Measurements from ENCODE around the gene BRK1. TPM values are rescaled to one million over a fixed set of nuclear protein-coding genes. Genes with fewer than 3 reads are reported as not detected.
A peak's percentile ranks its signal among the peaks of the same experiment; 100 is the strongest.

BRK1 gene
- total and polyA plus RNA-seq, 9 of the 15 experiments (the other 6 are each of a cell fraction or from before 2014, with no cell fraction given): 105 to 634 (median 250) TPM

DNA sequence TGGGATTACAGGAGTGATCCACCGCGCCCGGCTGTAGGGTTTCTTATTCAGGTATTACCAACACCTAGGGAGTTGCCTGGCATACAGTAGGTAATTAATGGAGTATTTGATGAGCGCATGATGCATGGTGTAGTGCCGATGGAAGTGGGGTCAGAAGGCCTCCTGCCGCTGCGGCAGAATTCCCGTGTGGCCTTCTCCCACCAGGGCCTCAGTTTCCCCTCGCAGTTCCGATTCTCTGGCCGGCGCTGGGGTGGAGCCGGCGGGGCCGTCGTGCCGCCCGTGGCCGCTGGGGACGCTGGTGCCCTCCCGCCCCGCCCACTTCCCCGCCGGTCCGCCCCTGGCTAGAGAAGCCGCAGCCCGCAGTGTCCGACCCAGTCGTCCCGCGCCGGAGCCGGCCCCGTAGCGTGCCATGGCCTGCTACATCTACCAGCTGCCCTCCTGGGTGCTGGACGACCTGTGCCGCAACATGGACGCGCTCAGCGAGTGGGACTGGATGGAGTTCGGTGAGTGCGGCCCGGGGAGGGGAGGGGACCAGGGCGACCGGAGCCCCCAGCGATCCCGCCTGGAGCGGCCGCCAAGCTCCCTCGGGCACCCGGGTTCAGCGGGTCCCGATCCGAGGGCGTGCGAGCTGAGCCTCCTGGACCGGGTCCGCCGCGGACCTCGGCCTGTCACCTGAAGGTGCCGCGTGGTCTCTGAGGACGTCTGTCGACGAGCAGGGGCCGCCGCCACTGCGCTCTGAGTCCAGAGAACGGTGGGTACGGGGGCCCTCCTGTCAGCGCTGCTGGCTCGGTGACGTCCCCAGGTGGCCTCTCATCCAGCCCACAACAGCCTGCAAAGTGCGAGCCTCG, 49.3 kb downstream of the BRK1 start, which contains the start of gene IRAK2 (continued):
- TF ChIP-seq NELFE (IDR thresholded peaks at IDR 0.05; ENCODE audit: insufficient read depth, insufficient read length) (no peak), EZH2 (IDR thresholded peaks at IDR 0.05; ENCODE audit: borderline replicate concordance, low read depth, low read length) (no peak), CBX1 (IDR thresholded peaks at IDR 0.05; ENCODE audit: low read depth) (no peak), POLR3A (IDR thresholded peaks at IDR 0.05; ENCODE audit: borderline replicate concordance, extremely low read depth, insufficient read depth, insufficient read length) (no peak), MBD2 (IDR thresholded peaks at IDR 0.05; ENCODE audit: borderline replicate concordance, low read depth) (peak; percentile 14; the same call in 1 of the 2 replicates), TBL1XR1 (IDR thresholded peaks at IDR 0.05; ENCODE audit: low read length in 2 of 2) (no peak), GTF2E2 (tag; IDR thresholded peaks at IDR 0.05) (no peak), HDAC3 (IDR thresholded peaks at IDR 0.05; ENCODE audit: borderline replicate concordance, partially characterized antibody) (no peak), ZNF586 (CRISPR knock-in tag; conservative IDR thresholded peaks at IDR 0.05) (no peak), IRF2 (CRISPR knock-in tag; IDR thresholded peaks at IDR 0.05) (no peak), ZBTB1 (CRISPR knock-in tag; IDR thresholded peaks at IDR 0.05; ENCODE audit: borderline replicate concordance, low read depth) (peak; percentile 71; the same call in 1 of the 2 replicates), ZBED1 (IDR thresholded peaks at IDR 0.05) (no peak), KLF13 (tag; IDR thresholded peaks at IDR 0.05; ENCODE audit: borderline replicate concordance, low read depth) (peak; percentile 91), NFE2L1 (tag; IDR thresholded peaks at IDR 0.05; ENCODE audit: borderline replicate concordance, low read depth) (no peak), ZNF764 (CRISPR knock-in tag; IDR thresholded peaks at IDR 0.05; ENCODE audit: low read depth) (no peak), ZFPM2 (CRISPR knock-in tag; IDR thresholded peaks at IDR 0.05) (no peak)
- TF ChIP-seq, protein P1, sequence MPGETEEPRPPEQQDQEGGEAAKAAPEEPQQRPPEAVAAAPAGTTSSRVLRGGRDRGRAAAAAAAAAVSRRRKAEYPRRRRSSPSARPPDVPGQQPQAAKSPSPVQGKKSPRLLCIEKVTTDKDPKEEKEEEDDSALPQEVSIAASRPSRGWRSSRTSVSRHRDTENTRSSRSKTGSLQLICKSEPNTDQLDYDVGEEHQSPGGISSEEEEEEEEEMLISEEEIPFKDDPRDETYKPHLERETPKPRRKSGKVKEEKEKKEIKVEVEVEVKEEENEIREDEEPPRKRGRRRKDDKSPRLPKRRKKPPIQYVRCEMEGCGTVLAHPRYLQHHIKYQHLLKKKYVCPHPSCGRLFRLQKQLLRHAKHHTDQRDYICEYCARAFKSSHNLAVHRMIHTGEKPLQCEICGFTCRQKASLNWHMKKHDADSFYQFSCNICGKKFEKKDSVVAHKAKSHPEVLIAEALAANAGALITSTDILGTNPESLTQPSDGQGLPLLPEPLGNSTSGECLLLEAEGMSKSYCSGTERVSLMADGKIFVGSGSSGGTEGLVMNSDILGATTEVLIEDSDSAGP (CRISPR knock-in tag; IDR thresholded peaks at IDR 0.05): peak; percentile 33; the same call in 1 of the 2 replicates
- TF ChIP-seq, protein P2, sequence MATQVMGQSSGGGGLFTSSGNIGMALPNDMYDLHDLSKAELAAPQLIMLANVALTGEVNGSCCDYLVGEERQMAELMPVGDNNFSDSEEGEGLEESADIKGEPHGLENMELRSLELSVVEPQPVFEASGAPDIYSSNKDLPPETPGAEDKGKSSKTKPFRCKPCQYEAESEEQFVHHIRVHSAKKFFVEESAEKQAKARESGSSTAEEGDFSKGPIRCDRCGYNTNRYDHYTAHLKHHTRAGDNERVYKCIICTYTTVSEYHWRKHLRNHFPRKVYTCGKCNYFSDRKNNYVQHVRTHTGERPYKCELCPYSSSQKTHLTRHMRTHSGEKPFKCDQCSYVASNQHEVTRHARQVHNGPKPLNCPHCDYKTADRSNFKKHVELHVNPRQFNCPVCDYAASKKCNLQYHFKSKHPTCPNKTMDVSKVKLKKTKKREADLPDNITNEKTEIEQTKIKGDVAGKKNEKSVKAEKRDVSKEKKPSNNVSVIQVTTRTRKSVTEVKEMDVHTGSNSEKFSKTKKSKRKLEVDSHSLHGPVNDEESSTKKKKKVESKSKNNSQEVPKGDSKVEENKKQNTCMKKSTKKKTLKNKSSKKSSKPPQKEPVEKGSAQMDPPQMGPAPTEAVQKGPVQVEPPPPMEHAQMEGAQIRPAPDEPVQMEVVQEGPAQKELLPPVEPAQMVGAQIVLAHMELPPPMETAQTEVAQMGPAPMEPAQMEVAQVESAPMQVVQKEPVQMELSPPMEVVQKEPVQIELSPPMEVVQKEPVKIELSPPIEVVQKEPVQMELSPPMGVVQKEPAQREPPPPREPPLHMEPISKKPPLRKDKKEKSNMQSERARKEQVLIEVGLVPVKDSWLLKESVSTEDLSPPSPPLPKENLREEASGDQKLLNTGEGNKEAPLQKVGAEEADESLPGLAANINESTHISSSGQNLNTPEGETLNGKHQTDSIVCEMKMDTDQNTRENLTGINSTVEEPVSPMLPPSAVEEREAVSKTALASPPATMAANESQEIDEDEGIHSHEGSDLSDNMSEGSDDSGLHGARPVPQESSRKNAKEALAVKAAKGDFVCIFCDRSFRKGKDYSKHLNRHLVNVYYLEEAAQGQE (IDR thresholded peaks at IDR 0.05; ENCODE audit: borderline replicate concordance): 0 out of 2 replicates have a peak, but pooled peaks have one; percentile 6
- TF ChIP-seq, protein P2 (CRISPR knock-in tag; IDR thresholded peaks at IDR 0.05; ENCODE audit: low read depth): peak; percentile 80; the same call in 1 of the 2 replicates

All from K562 (cell line).